GM12864 (cell line): ENCODE results near the gene SHISA8.

Experiments
- DNase-seq: peaks from one replicate; pipeline ENCODE4 v3.0.0-alpha.2; 2011; ENCODE audit warnings: low read depth
- H3K4me3 ChIP-seq: 2 replicates; pipeline ENCODE4 v1.5.1; 2011; ENCODE audit warnings: mild to moderate bottlenecking, low read depth, low read length, control low read depth
- TF ChIP-seq, protein P1 (sequence below): IDR thresholded peaks from 2 replicates; pipeline ENCODE4 v1.5.1; 2011; ENCODE audit warnings: low read depth, mild to moderate bottlenecking, moderate library complexity, low read length, control low read depth, inconsistent platforms; ENCODE audit errors: missing control alignments

Gene SHISA8

GRCh38 chr22:41940832-41941765 lies 26.2 kb upstream of the SHISA8 start:
- H3K4me3 ChIP-seq, result no peak overlapping the region; the same call in 1 of the 2 replicates
- no peak for DNase-seq
- TF ChIP-seq, protein P1, sequence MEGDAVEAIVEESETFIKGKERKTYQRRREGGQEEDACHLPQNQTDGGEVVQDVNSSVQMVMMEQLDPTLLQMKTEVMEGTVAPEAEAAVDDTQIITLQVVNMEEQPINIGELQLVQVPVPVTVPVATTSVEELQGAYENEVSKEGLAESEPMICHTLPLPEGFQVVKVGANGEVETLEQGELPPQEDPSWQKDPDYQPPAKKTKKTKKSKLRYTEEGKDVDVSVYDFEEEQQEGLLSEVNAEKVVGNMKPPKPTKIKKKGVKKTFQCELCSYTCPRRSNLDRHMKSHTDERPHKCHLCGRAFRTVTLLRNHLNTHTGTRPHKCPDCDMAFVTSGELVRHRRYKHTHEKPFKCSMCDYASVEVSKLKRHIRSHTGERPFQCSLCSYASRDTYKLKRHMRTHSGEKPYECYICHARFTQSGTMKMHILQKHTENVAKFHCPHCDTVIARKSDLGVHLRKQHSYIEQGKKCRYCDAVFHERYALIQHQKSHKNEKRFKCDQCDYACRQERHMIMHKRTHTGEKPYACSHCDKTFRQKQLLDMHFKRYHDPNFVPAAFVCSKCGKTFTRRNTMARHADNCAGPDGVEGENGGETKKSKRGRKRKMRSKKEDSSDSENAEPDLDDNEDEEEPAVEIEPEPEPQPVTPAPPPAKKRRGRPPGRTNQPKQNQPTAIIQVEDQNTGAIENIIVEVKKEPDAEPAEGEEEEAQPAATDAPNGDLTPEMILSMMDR, result peak; percentile 95

DNA sequence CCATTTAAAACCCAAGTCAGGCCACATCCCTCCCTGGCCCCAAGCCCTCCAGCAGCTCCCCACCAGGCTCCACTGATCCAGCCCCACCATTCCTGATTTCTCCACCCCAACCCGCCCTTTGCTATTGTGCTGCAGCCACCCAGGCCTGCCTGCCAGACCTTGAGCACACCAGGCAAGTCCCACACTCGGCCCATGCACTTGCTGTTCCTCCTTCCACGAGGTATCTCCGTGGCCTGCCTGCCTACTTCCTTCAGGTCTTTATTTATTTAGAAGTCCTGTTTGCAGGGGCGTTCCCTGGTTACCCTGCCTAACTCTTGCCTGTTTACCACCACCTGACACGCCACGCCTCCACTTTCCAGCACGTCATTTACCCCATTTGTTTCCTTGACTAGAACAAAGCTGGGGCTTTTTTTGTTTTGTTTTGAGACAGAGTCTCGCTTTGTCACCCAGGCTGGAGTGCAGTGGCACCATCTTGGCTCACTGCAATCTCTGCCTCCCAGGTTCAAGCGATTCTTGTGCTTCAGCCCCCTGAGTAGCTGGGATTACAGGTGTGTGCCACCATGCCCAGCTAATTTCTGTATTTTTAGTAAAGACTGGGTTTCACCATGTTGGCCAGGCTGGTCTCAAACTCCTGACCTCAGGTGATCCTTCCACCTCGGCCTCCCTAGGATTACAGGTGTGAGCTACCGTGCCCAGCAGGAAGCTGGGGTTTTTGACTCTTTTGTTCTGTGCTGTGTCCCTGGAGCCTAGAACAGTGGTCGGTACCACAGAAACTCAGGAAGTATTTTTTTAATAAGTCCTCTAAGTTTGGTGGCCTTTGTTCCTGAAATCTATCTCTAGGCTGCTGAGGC lies 25.3 kb upstream of the SHISA8 start:
- no peak overlapping the region; the same call in none of the 2 replicates for H3K4me3 ChIP-seq
- peak; percentile 99 for DNase-seq
- TF ChIP-seq, protein P1, result no peak

- H3K4me3 ChIP-seq, result no peak overlapping the region
- no peak for DNase-seq
- TF ChIP-seq, protein P1, result no peak
Observed at GRCh38 chr22:41936894-41937169, 22.0 kb upstream of the SHISA8 start.

DNA sequence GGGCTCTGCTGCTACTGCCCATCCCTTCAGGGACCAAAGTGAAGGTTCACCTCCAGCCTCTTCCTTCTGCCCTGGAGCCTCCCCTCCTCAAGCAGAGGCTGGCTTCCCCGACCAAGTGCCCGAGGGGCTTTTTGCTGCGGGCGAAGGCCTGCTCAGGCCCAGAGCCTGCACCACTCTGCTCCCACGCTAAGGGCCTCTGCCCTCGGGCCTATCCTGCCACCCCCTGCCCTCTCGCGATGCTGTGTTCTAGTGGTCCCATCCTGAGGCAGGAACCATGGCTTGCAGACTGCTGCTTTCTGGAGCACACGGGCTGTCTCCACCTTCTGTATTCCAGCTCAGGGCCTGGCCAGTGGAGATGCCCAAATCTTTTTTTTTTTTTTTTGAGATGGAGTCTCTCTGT lies 20.6 kb upstream of the SHISA8 start:
- DNase-seq, result no peak
- TF ChIP-seq, protein P1, result no peak
- H3K4me3 ChIP-seq, result no peak overlapping the region

- no peak for DNase-seq
- TF ChIP-seq, protein P1, result no peak
- H3K4me3 ChIP-seq, result no peak overlapping the region
Observed at GRCh38 chr22:41935015-41935351, 20.1 kb upstream of the SHISA8 start.

DNA sequence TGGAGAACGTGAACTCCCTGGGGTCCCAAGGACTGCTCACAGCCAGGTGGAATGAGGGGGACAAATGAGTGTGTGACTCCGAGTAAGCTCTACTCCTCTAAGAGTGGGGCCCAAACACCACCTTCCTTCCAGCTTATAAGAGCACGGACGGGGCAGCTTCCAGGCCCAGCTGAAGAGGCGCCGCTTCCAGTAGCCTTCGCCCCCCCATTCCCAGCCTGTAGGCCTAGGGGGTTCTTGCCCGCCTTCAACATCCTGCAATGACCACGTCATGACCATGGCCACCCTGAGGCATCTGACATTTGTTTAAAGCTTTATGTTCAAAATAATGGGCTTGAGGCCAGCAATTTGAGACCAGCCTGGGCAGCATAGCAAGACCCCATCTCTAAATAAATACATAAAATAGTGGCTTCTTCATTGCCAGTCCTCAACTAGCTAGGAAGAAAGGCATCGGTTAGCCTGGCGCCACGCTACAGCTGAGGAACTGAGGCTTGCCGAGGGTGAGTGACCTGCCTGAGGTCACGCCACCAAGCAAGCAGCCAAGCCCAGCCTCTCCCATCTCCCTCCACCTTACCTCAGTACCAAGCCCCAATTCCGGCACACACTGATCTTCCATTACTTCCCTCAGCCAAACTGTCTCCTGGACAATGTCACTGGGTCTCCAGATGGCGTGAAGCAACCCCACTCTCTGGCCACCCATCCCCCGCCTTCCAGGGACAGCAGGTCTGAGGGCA lies 19.6 kb upstream of the SHISA8 start:
- no peak overlapping the region for H3K4me3 ChIP-seq
- TF ChIP-seq, protein P1, result no peak
- DNase-seq, result no peak
